ENCODE data around the gene SNX17.
A peak's percentile ranks its signal among the peaks of the same experiment; 100 is the strongest.
"Not testable (repeated sequence)": the region's sequence is repeated elsewhere in the genome, so short reads cannot be mapped to it uniquely, and the experiment has no call there.

The SNX17 gene

GRCh38 chr2:27422958-27423357, 52.5 kb downstream of the SNX17 start:
- no peak overlapping the region for H4K8ac ChIP-seq (ENCODE audit: low read depth, low read length)
- H3K27ac ChIP-seq (ENCODE audit: low read depth, low read length), result no peak overlapping the region
- no peak overlapping the region for H3K4ac ChIP-seq (ENCODE audit: low read depth, low read length)
- H2BK12ac ChIP-seq (ENCODE audit: low read length), result no peak overlapping the region
- H3K9ac ChIP-seq (ENCODE audit: low read length), result no peak overlapping the region
- H3K36me3 ChIP-seq (ENCODE audit: control insufficient read depth in 1 of 2, insufficient read depth in 2 of 2, low read length in 2 of 2), result no peaks in the 10 kb centered on the region
- no peak overlapping the region for H2BK120ac ChIP-seq (ENCODE audit: insufficient read depth, low read length, poor library complexity)
- no peaks in the 10 kb centered on the region for H3K4me1 ChIP-seq (ENCODE audit: control insufficient read depth in 1 of 2, insufficient read depth in 2 of 2, low read length in 2 of 2)
- H3K9me3 ChIP-seq (ENCODE audit: insufficient read depth, low read depth, low read length), result no peaks in the 10 kb centered on the region
- no peak overlapping the region for H3K14ac ChIP-seq (ENCODE audit: low read length)
- H3K23ac ChIP-seq (ENCODE audit: low read length), result no peak overlapping the region
- no peak overlapping the region for H2AK5ac ChIP-seq (ENCODE audit: low read length)
- H2AFZ ChIP-seq (ENCODE audit: insufficient read depth, low read length, poor library complexity), result no peak overlapping the region
- no peak overlapping the region for H2BK5ac ChIP-seq (ENCODE audit: low read depth, low read length, poor library complexity)
- no peak overlapping the region for H4K91ac ChIP-seq (ENCODE audit: low read depth, low read length)
- no CpG with 5 or more reads among the region's 3 CpGs for WGBS (ENCODE audit: extremely low coverage, insufficient coverage, insufficient read length)
- H4K12ac ChIP-seq (ENCODE audit: low read depth, low read length), result no peak overlapping the region
- H3K79me2 ChIP-seq (ENCODE audit: control insufficient read depth, insufficient read depth, low read length, poor library complexity), result no peaks in the 10 kb centered on the region
- DNase-seq, result no peak
- H3K27me3 ChIP-seq (ENCODE audit: insufficient read depth, low read length), result no peaks in the 10 kb centered on the region
- H3K18ac ChIP-seq (ENCODE audit: low read length), result no peak overlapping the region
- peaks cover under 1% of the 10 kb centered on the region for H3K79me1 ChIP-seq (ENCODE audit: low read length)
- H3K4me2 ChIP-seq (ENCODE audit: low read length), result no peak overlapping the region
- H3K4me3 ChIP-seq (ENCODE audit: low read depth, low read length), result no peak overlapping the region

GRCh38 chr2:27425039-27425438, 54.6 kb downstream of the SNX17 start:
- H2BK12ac ChIP-seq (ENCODE audit: low read length); H3K79me1 ChIP-seq (ENCODE audit: low read length); H3K9me3 ChIP-seq (ENCODE audit: insufficient read depth, low read depth, low read length); H2AFZ ChIP-seq (ENCODE audit: insufficient read depth, low read length, poor library complexity); H3K4me3 ChIP-seq (ENCODE audit: low read depth, low read length); H3K14ac ChIP-seq (ENCODE audit: low read length); H3K23ac ChIP-seq (ENCODE audit: low read length); H3K36me3 ChIP-seq (ENCODE audit: control insufficient read depth in 1 of 2, insufficient read depth in 2 of 2, low read length in 2 of 2); H3K18ac ChIP-seq (ENCODE audit: low read length); H2AK5ac ChIP-seq (ENCODE audit: low read length); H4K8ac ChIP-seq (ENCODE audit: low read depth, low read length); H4K12ac ChIP-seq (ENCODE audit: low read depth, low read length); H2BK5ac ChIP-seq (ENCODE audit: low read depth, low read length, poor library complexity); H4K91ac ChIP-seq (ENCODE audit: low read depth, low read length); H3K27ac ChIP-seq (ENCODE audit: low read depth, low read length); H3K4ac ChIP-seq (ENCODE audit: low read depth, low read length); H2BK120ac ChIP-seq (ENCODE audit: insufficient read depth, low read length, poor library complexity); H3K4me2 ChIP-seq (ENCODE audit: low read length); H3K4me1 ChIP-seq (ENCODE audit: control insufficient read depth in 1 of 2, insufficient read depth in 2 of 2, low read length in 2 of 2); H3K27me3 ChIP-seq (ENCODE audit: insufficient read depth, low read length); H3K9ac ChIP-seq (ENCODE audit: low read length): not testable (repeated sequence)
- no CpG with 5 or more reads among the region's 10 CpGs for WGBS (ENCODE audit: extremely low coverage, insufficient coverage, insufficient read length)
- H3K79me2 ChIP-seq (ENCODE audit: control insufficient read depth, insufficient read depth, low read length, poor library complexity), result peaks cover 15% of the 10 kb centered on the region
- peak; percentile 44 to 66 for DNase-seq
